Upper lobe of left lung (tissue), 4 donors: ENCODE data around the gene REP15.

ENCODE experiments used
- POLR2A ChIP-seq, 4 donors: fragments of 450-650 bp; IDR thresholded peaks; one replicate each; pipeline ENCODE4 v1.5.1; 2016 to 2017; ENCODE audit warnings: antibody characterized with exemption in 4 of 4, mild to moderate bottlenecking in 2 of 4
- TF ChIP-seq, protein P1 (sequence below), 6 experiments: fragments of 450-650 bp in 4 of 6; fragments of 200-600 bp in 2 of 6; sonication (generic) in 2 of 6; IDR thresholded peaks; one replicate each; pipeline ENCODE4 v1.5.1; 2016 to 2019; ENCODE audit warnings: antibody characterized with exemption in 6 of 6

GRCh38 chr12:27688671-27689070 lies 7.6 kb upstream of the REP15 start:
- TF ChIP-seq, protein P1, sequence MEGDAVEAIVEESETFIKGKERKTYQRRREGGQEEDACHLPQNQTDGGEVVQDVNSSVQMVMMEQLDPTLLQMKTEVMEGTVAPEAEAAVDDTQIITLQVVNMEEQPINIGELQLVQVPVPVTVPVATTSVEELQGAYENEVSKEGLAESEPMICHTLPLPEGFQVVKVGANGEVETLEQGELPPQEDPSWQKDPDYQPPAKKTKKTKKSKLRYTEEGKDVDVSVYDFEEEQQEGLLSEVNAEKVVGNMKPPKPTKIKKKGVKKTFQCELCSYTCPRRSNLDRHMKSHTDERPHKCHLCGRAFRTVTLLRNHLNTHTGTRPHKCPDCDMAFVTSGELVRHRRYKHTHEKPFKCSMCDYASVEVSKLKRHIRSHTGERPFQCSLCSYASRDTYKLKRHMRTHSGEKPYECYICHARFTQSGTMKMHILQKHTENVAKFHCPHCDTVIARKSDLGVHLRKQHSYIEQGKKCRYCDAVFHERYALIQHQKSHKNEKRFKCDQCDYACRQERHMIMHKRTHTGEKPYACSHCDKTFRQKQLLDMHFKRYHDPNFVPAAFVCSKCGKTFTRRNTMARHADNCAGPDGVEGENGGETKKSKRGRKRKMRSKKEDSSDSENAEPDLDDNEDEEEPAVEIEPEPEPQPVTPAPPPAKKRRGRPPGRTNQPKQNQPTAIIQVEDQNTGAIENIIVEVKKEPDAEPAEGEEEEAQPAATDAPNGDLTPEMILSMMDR (IDR thresholded peaks at IDR 0.05) = no peak
- TF ChIP-seq POLR2A (IDR thresholded peaks at IDR 0.05) = no peak
